ENCODE measurements around the gene DOCK7. TPM values are rescaled to one million over a fixed set of nuclear protein-coding genes. Genes with fewer than 3 reads are reported as not detected.
A peak's percentile ranks its signal among the peaks of the same experiment; 100 is the strongest.

Gene DOCK7
- total and polyA plus RNA-seq, 2 of the 13 experiments (the other 11 are each of a cell fraction or from before 2014, with no cell fraction given) = 45.7 to 67.2 TPM

DNA sequence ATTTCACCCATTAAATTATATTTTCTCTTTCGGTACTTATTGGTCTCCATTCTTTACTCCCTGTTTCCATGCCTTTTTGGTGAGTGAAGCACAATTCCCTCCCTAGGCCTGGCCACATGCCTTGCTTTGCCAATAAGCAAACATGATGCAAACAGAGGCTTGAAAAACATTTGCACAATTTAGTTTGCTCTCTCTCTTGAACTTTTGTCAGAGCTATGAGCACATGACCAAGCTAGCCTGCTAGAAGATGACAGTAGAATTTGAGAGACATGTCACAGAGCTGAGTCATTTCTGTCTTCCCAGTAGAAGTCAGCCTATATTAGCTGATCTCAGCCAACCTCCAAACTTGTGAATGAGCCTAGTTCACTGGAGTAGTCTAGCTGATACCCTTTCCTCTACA lies 66.3 kb downstream of the DOCK7 start (continued):
- no peak for TF ChIP-seq MBNL3 (CRISPR knock-in tag; conservative IDR thresholded peaks at IDR 0.05)
- TF ChIP-seq, protein P1, sequence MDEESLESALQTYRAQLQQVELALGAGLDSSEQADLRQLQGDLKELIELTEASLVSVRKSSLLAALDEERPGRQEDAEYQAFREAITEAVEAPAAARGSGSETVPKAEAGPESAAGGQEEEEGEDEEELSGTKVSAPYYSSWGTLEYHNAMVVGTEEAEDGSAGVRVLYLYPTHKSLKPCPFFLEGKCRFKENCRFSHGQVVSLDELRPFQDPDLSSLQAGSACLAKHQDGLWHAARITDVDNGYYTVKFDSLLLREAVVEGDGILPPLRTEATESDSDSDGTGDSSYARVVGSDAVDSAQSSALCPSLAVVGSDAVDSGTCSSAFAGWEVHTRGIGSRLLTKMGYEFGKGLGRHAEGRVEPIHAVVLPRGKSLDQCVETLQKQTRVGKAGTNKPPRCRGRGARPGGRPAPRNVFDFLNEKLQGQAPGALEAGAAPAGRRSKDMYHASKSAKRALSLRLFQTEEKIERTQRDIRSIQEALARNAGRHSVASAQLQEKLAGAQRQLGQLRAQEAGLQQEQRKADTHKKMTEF (CRISPR knock-in tag; IDR thresholded peaks at IDR 0.05) = peak; percentile 97
- no peak for TF ChIP-seq HCFC1 (IDR thresholded peaks at IDR 0.05; ENCODE audit: low read depth, low read length)
- TF ChIP-seq ELF1 (CRISPR knock-in tag; IDR thresholded peaks at IDR 0.05) = peak; percentile 65
- TF ChIP-seq RARG (CRISPR knock-in tag; IDR thresholded peaks at IDR 0.05; ENCODE audit: low read depth) = 0 out of 2 replicates have a peak, but pooled peaks have one; percentile 49
- no peak for TF ChIP-seq ZNF383 (CRISPR knock-in tag; IDR thresholded peaks at IDR 0.05; ENCODE audit: borderline replicate concordance)
- TF ChIP-seq ZNF619 (CRISPR knock-in tag; IDR thresholded peaks at IDR 0.05) = no peak
- TF ChIP-seq NPAS2 (CRISPR knock-in tag; IDR thresholded peaks at IDR 0.05; ENCODE audit: borderline replicate concordance) = no peak
- peak; percentile 97 for TF ChIP-seq ZFP1 (CRISPR knock-in tag; IDR thresholded peaks at IDR 0.05)
- TF ChIP-seq SKIL (CRISPR knock-in tag; IDR thresholded peaks at IDR 0.05; ENCODE audit: borderline replicate concordance) = peak; percentile 60; the same call in 1 of the 2 replicates
- peak; percentile 80; the same call in 1 of the 2 replicates for TF ChIP-seq ISL2 (CRISPR knock-in tag; IDR thresholded peaks at IDR 0.05)
- no peak; the same call in 1 of the 2 replicates for TF ChIP-seq AKNA (CRISPR knock-in tag; IDR thresholded peaks at IDR 0.05; ENCODE audit: borderline replicate concordance)
- no peak for TF ChIP-seq LBX2 (CRISPR knock-in tag; IDR thresholded peaks at IDR 0.05; ENCODE audit: borderline replicate concordance)
- no peak for TF ChIP-seq NAIF1 (CRISPR knock-in tag; IDR thresholded peaks at IDR 0.05; ENCODE audit: borderline replicate concordance)
- TF ChIP-seq MLLT10 (CRISPR knock-in tag; IDR thresholded peaks at IDR 0.05) = no peak
- peak; percentile 99 for TF ChIP-seq POGZ (CRISPR knock-in tag; IDR thresholded peaks at IDR 0.05)
- peak; percentile 86 for TF ChIP-seq CREB1 (IDR thresholded peaks at IDR 0.05)
- peak; percentile 86 for TF ChIP-seq CREB1 (CRISPR knock-in tag; IDR thresholded peaks at IDR 0.05)
- TF ChIP-seq SIX1 (CRISPR knock-in tag; IDR thresholded peaks at IDR 0.05; ENCODE audit: borderline replicate concordance) = peak; percentile 58; the same call in 1 of the 2 replicates
- no peak for TF ChIP-seq KLF9 (CRISPR knock-in tag; IDR thresholded peaks at IDR 0.05; ENCODE audit: low read depth)

Data from HepG2 (cell line).